Measurements from ENCODE around the gene SLC16A8.

- TF ChIP-seq CTCF (IDR thresholded peaks at IDR 0.05) = no peak
- no peak for TF ChIP-seq EZH2phosphoT487 (IDR thresholded peaks at IDR 0.05)
- TF ChIP-seq EZH2 (IDR thresholded peaks at IDR 0.05) = no peak
Measured at GRCh38 chr22:38115423-38116205, 31.6 kb upstream of the SLC16A8 start.
